NCI-H82 treated with DMSO at 0.1 percent for 48 hours (cell line): ENCODE results near the gene LRRC37A.
"Not testable (repeated sequence)": the region's sequence is repeated elsewhere in the genome, so short reads cannot be mapped to it uniquely, and the experiment has no call there.

Experiments used
- DNase-seq: peaks from one replicate; lab custom pipeline; 2025; ENCODE audit not compliant: unreplicated experiment; lab: John Stamatoyannopoulos, UW

LRRC37A gene

GRCh38 chr17:46294831-46295230, at the start of gene LRRC37A:
LRRC37A (plus strand) TSS chr17:46295131; CDS start chr17:46295134, 3 bp downstream.
- DNase-seq: not testable (repeated sequence)

GRCh38 chr17:46249153-46249552, 45.8 kb upstream of the LRRC37A start:
- DNase-seq: not testable (repeated sequence)

- DNase-seq: not testable (repeated sequence)
Measured at GRCh38 chr17:46252804-46253203, 42.1 kb upstream of the LRRC37A start.

GRCh38 chr17:46253722-46254121, 41.2 kb upstream of the LRRC37A start:
- peak; percentile 13 for DNase-seq

DNA sequence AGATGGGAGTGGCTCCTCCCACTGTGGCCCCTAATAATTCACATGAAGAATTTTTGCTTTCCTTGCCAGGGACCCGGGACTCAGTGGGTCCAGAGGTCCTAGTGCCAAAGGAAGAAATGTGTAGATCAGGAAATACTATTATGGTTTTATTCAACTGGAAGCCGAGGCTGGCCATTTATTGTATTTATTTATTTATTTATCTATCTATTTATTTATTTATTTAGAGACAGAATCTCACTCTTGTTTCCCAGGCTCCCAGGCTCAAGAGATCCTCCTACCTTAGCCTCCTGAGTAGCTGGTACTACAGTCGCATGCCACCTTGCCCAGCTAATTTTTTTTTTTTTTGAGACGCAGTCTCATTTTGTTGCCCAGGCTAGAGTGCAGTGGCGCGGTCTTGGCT, 40.7 kb upstream of the LRRC37A start:
- not testable (repeated sequence) for DNase-seq

- not testable (repeated sequence) for DNase-seq
Measured at GRCh38 chr17:46256369-46256768, 38.6 kb upstream of the LRRC37A start.

DNA sequence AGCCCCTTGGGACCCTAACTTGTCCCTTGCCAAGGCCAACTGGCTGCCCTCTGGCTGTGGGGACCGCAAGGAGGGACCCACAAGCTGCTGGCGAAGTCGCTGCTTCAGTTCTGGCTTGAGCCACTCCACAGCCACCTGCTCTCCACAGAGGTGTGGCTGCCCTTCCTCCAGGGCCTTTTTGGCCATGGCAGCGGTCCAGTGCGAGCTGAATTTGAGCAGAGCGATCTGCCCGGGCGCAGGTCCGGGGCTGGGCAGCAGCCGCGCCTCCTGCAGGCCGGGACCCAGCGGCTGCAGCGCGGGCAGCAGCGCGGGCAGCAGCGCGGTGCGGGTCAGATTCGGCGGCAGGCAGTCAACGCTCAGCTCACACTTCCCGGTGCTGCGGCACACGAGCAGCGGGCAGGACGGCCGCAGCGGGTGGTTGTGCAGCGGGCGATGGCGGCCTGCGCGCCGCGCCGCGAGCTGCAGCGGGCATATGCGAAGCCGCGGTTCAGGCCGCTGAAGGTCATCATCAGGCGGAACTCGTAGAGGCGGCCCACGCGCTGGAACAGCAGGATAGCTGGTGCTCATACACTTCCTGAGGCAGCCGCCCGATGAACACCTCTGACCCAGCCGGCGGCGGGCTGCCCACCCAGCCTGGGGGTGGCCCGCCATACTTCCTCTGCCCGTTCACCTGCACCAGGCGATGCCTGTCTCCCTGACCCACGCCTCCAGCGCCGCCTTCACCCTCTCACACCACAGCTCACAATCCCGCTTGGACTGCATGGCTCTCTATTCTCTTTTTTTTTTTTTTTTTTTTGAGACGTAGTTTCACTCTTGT, 34.9 kb upstream of the LRRC37A start:
- DNase-seq: not testable (repeated sequence)

DNA sequence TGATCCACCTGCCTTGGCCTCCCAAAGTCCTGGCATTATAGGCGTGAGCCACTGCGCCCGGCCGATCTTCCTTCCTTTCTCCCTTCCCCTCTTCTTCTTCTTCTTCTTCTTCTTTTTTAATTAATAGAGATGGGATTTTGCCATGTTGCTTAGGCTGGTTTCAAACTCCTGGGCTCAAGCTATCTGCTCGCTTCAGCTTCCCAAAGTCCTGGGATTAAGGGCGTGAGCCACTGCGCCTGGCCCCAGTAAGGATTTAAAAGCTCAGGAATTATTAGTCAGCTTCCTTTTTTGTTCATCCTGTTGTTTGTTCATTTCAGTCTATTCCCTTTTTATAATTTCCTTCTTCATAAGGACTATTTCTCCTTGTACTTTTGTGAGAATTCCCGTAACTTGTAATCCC, 32.7 kb upstream of the LRRC37A start:
- DNase-seq: no peak

GRCh38 chr17:46264456-46265198, 30.3 kb upstream of the LRRC37A start:
- no peak for DNase-seq

GRCh38 chr17:46266063-46266655, 28.8 kb upstream of the LRRC37A start:
- not testable (repeated sequence) for DNase-seq

- peak; percentile 29 for DNase-seq
Measured at GRCh38 chr17:46266656-46267544, 28.0 kb upstream of the LRRC37A start.

DNA sequence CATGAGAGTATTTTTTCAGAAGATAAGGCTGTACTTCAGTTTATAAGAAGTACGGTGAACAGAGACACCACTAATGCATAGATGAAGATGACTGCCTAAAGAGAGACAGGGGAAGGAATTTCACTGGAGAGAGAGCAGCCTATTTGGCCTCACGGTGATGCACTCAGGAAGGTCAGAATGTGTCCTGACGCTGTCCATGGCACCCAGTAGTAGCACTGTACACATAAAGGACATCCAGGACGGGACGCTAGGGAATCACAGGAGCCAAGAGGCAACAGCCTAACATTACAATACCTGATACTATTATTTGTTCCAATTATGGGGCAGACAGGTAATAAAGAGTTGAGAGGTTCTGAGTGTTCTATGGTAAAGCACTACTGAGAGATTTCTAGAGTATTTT, 24.9 kb upstream of the LRRC37A start:
- DNase-seq: no peak

GRCh38 chr17:46273541-46274236, 21.2 kb upstream of the LRRC37A start:
- no peak for DNase-seq

- no peak for DNase-seq
Measured at GRCh38 chr17:46274238-46274637, 20.7 kb upstream of the LRRC37A start.

- not testable (repeated sequence) for DNase-seq
Measured at GRCh38 chr17:46276728-46277479, 18.0 kb upstream of the LRRC37A start.

DNA sequence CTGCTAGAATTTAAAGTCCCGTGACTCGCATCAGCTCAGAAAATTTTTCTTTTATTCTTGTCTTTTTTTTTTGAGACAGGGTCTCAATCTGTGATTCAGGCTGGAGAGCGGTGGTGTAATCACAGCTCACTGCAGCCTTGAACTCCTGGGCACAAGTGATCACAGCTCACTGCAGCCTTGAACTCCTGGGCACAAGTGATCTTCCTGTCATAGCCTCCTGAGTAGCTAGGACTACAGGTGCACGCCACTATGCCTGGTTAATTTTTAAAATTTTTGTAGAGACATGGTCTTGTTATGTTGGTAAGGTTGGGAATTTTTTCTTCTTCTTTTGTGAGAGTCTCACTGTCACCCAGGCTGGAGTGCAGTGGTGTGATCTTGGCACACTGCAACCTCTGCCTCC, 13.6 kb upstream of the LRRC37A start:
- not testable (repeated sequence) for DNase-seq

GRCh38 chr17:46282635-46283034, 12.3 kb upstream of the LRRC37A start:
- DNase-seq: not testable (repeated sequence)

DNA sequence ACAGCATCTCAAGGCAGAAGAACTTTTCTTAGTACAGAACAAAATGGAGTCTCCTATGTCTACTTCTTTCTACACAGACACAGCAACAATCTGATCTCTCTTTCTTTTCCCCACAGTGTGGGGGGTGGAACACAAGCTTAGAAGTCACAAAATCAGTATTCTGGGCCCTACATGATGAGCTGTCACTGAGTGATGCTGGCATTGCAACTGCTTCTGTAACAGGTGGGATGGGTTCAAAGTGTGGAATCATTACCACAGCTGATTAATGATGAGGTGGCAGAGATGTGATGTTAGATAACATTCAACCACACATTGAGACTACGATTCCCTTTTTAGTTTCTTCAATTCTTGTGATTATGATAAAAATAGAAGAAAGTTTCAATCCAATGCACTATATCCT, 10.5 kb upstream of the LRRC37A start:
- not testable (repeated sequence) for DNase-seq

DNA sequence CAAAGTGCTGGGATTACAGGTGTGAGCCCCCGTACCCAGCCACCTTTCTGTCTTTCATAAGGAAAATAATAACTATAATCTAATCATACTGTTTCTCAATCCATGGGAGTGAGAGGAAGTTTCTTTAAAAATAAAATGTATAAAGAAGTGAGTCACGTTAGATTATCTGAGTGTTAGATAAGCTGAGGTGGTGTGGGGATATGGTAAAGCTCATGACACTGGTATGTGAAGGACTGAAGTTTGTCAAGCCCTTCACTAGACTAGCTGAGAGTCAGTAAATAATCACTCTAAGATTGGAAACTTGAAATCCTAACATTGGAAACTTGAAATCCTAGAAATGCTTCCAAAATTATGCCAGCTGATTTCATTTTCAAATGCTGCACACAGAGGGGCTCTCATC, 9.4 kb upstream of the LRRC37A start:
- not testable (repeated sequence) for DNase-seq
